Hematopoietic multipotent progenitor cell treated with erythropoietin and hydrocortisone succinate and interleukin-3 and kit ligand, for 6 days (in vitro differentiated cells): ENCODE results near the gene RGS6.

Experiments
- DNase-seq: peaks from one replicate; pipeline ENCODE4 v3.0.0-alpha.2; 2015

RGS6 gene

GRCh38 chr14:72169521-72169920, 237.3 kb downstream of the RGS6 start:
- DNase-seq = no peak

- no peak for DNase-seq
These were observed 239.8 kb downstream of the RGS6 start for GRCh38 chr14:72172049-72172448.

- no peak for DNase-seq
These were observed 240.4 kb downstream of the RGS6 start for GRCh38 chr14:72172597-72172996.

- no peak for DNase-seq
These were observed 240.9 kb downstream of the RGS6 start for GRCh38 chr14:72173038-72173720.

GRCh38 chr14:72177251-72177650, 245.0 kb downstream of the RGS6 start:
- DNase-seq = no peak

GRCh38 chr14:72178517-72178916, 246.3 kb downstream of the RGS6 start:
- no peak for DNase-seq

GRCh38 chr14:72182708-72183432, 250.6 kb downstream of the RGS6 start:
- DNase-seq = no peak

GRCh38 chr14:72183631-72184030, 251.4 kb downstream of the RGS6 start:
- no peak for DNase-seq

- no peak for DNase-seq
These were observed 254.3 kb downstream of the RGS6 start for GRCh38 chr14:72186523-72186922.

- DNase-seq = no peak
These were observed 264.2 kb downstream of the RGS6 start for GRCh38 chr14:72196237-72197015.

GRCh38 chr14:72201645-72202044, 269.4 kb downstream of the RGS6 start:
- DNase-seq = no peak

- no peak for DNase-seq
These were observed 281.2 kb downstream of the RGS6 start for GRCh38 chr14:72213424-72213823.

- no peak for DNase-seq
These were observed 282.9 kb downstream of the RGS6 start for GRCh38 chr14:72215080-72215479.

- DNase-seq = no peak
These were observed 284.9 kb downstream of the RGS6 start for GRCh38 chr14:72217135-72217534.

- DNase-seq = no peak
These were observed 289.8 kb downstream of the RGS6 start for GRCh38 chr14:72222046-72222445.

- DNase-seq = no peak
These were observed 304.4 kb downstream of the RGS6 start for GRCh38 chr14:72236629-72237028.

GRCh38 chr14:72237722-72238666, 305.8 kb downstream of the RGS6 start:
- no peak for DNase-seq

- no peak for DNase-seq
These were observed 311.4 kb downstream of the RGS6 start for GRCh38 chr14:72243309-72244293.

- DNase-seq = no peak
These were observed 315.8 kb downstream of the RGS6 start for GRCh38 chr14:72247896-72248465.

- DNase-seq = no peak
These were observed 321.3 kb downstream of the RGS6 start for GRCh38 chr14:72253503-72253902.
